ENCODE results near the gene LYPLA2. TPM values are rescaled to one million over a fixed set of nuclear protein-coding genes. Genes with fewer than 3 reads are reported as not detected.
"Not testable (repeated sequence)": the region's sequence is repeated elsewhere in the genome, so short reads cannot be mapped to it uniquely, and the experiment has no call there.

LYPLA2 gene
- total and polyA plus RNA-seq, 2 experiments from 2014 or later = 102 to 204 TPM

DNA sequence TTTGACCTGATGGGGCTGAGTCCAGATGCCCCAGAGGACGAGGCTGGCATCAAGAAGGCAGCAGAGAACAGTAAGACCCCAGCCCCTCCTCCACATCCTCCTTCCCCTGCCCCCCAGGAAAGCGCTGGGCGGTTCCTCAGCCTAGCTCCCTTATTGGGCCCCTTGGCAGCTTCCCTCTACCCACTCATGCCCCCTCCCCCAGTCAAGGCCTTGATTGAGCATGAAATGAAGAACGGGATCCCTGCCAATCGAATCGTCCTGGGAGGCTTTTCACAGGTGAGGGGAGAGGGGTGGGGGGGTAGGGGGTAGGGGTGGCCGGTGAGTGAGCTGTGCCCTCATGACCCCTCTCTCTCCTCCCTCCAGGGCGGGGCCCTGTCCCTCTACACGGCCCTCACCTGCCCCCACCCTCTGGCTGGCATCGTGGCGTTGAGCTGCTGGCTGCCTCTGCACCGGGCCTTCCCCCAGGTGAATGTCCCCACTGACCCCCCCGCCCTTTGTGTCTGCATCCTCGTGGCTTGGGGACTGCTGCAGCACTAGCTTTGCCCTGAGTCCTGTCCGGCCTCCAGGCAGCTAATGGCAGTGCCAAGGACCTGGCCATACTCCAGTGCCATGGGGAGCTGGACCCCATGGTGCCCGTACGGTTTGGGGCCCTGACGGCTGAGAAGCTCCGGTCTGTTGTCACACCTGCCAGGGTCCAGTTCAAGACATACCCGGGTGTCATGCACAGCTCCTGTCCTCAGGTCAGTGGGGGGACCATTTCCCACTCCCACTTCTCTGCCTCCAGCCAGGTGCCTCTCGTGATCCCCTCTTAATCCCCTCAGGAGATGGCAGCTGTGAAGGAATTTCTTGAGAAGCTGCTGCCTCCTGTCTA is 3.2 kb downstream of the LYPLA2 start:
- peaks cover 11% of the 10 kb centered on the region; the same call in 1 of the 2 replicates for H3F3A ChIP-seq (replicated peaks; ENCODE audit: low read depth)
- no peak overlapping the region for H3K4me3 ChIP-seq
- H3K27me3 ChIP-seq (ENCODE audit: insufficient read depth) = no peaks in the 10 kb centered on the region
- H3K4me1 ChIP-seq (ENCODE audit: insufficient read depth) = peaks cover 13% of the 10 kb centered on the region
- no peak for TF ChIP-seq EZH2 (IDR thresholded peaks at IDR 0.05; ENCODE audit: low read depth, unreplicated experiment)
- TF ChIP-seq, protein P1, sequence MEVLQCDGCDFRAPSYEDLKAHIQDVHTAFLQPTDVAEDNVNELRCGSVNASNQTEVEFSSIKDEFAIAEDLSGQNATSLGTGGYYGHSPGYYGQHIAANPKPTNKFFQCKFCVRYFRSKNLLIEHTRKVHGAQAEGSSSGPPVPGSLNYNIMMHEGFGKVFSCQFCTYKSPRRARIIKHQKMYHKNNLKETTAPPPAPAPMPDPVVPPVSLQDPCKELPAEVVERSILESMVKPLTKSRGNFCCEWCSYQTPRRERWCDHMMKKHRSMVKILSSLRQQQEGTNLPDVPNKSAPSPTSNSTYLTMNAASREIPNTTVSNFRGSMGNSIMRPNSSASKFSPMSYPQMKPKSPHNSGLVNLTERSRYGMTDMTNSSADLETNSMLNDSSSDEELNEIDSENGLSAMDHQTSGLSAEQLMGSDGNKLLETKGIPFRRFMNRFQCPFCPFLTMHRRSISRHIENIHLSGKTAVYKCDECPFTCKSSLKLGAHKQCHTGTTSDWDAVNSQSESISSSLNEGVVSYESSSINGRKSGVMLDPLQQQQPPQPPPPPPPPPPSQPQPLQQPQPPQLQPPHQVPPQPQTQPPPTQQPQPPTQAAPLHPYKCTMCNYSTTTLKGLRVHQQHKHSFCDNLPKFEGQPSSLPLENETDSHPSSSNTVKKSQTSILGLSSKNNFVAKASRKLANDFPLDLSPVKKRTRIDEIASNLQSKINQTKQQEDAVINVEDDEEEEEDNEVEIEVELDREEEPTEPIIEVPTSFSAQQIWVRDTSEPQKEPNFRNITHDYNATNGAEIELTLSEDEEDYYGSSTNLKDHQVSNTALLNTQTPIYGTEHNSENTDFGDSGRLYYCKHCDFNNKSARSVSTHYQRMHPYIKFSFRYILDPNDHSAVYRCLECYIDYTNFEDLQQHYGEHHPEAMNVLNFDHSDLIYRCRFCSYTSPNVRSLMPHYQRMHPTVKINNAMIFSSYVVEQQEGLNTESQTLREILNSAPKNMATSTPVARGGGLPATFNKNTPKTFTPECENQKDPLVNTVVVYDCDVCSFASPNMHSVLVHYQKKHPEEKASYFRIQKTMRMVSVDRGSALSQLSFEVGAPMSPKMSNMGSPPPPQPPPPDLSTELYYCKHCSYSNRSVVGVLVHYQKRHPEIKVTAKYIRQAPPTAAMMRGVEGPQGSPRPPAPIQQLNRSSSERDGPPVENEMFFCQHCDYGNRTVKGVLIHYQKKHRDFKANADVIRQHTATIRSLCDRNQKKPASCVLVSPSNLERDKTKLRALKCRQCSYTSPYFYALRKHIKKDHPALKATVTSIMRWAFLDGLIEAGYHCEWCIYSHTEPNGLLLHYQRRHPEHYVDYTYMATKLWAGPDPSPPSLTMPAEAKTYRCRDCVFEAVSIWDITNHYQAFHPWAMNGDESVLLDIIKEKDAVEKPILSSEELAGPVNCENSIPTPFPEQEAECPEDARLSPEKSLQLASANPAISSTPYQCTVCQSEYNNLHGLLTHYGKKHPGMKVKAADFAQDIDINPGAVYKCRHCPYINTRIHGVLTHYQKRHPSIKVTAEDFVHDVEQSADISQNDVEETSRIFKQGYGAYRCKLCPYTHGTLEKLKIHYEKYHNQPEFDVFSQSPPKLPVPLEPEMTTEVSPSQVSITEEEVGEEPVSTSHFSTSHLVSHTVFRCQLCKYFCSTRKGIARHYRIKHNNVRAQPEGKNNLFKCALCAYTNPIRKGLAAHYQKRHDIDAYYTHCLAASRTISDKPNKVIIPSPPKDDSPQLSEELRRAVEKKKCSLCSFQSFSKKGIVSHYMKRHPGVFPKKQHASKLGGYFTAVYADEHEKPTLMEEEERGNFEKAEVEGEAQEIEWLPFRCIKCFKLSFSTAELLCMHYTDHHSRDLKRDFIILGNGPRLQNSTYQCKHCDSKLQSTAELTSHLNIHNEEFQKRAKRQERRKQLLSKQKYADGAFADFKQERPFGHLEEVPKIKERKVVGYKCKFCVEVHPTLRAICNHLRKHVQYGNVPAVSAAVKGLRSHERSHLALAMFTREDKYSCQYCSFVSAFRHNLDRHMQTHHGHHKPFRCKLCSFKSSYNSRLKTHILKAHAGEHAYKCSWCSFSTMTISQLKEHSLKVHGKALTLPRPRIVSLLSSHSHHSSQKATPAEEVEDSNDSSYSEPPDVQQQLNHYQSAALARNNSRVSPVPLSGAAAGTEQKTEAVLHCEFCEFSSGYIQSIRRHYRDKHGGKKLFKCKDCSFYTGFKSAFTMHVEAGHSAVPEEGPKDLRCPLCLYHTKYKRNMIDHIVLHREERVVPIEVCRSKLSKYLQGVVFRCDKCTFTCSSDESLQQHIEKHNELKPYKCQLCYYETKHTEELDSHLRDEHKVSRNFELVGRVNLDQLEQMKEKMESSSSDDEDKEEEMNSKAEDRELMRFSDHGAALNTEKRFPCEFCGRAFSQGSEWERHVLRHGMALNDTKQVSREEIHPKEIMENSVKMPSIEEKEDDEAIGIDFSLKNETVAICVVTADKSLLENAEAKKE (CRISPR knock-in tag; IDR thresholded peaks at IDR 0.05) = no peak
- Mint-ChIP-seq H3K27me3 (ENCODE audit: insufficient read depth, low read depth, poor library complexity) (peaks cover 16% of the 10 kb centered on the region), H3K27ac (no peak overlapping the region), H3K36me3 (ENCODE audit: low read depth) (peaks cover 40% of the 10 kb centered on the region), H3K4me3 (no peak overlapping the region), H3K4me1 (peaks cover 21% of the 10 kb centered on the region), H3K9me3 (no peaks in the 10 kb centered on the region)
- DNase-seq (ENCODE audit: low spot score) (no peak), ATAC-seq (no peak)
- H3K27ac ChIP-seq (ENCODE audit: low read depth) = no peak overlapping the region
- H3K36me3 ChIP-seq (ENCODE audit: insufficient read depth) = peaks cover 8% of the 10 kb centered on the region; the same call in 1 of the 2 replicates
- H3K79me2 ChIP-seq (replicated peaks; ENCODE audit: insufficient read depth) = peaks cover 14% of the 10 kb centered on the region
- no peaks in the 10 kb centered on the region for H3K9me2 ChIP-seq (ENCODE audit: insufficient read depth)
- 0 out of 2 replicates have a peak, but pooled peaks cover 7% of the 10 kb centered on the region for H4K20me1 ChIP-seq (replicated peaks; ENCODE audit: insufficient read depth)
- H2AFZ ChIP-seq = no peak overlapping the region
- H3K4me2 ChIP-seq = no peak overlapping the region

DNA sequence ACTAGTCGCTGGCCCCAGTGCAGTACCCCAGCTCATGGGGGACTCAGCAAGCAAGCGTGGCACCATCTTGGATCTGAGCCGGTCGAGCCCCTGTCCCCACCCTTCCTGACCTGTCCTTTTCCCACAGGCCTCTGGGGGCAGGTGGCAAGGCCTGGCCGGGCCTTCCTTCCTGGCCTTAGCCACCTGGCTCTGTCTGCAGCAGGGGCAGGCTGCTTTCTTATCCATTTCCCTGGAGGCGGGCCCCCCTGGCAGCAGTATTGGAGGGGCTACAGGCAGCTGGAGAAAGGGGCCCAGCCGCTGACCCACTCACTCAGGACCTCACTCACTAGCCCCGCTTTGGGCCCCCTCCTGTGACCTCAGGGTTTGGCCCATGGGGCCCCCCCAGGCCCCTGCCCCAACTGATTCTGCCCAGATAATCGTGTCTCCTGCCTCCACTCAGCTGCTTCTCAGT is 3.8 kb downstream of the LYPLA2 start:
- not testable (repeated sequence) for H3K27ac Mint-ChIP-seq; H3K4me3 ChIP-seq; H4K20me1 ChIP-seq (replicated peaks; ENCODE audit: insufficient read depth); H3K27me3 ChIP-seq (ENCODE audit: insufficient read depth); H3K27ac ChIP-seq (ENCODE audit: low read depth); H3K4me3 Mint-ChIP-seq; DNase-seq (ENCODE audit: low spot score); H2AFZ ChIP-seq; ATAC-seq; H3K4me2 ChIP-seq; H3K9me3 Mint-ChIP-seq; H3K36me3 ChIP-seq (ENCODE audit: insufficient read depth); H3K9me2 ChIP-seq (ENCODE audit: insufficient read depth)
- Mint-ChIP-seq H3K36me3 (ENCODE audit: low read depth) (peaks cover 40% of the 10 kb centered on the region), H3K27me3 (ENCODE audit: insufficient read depth, low read depth, poor library complexity) (peaks cover 17% of the 10 kb centered on the region), H3K4me1 (peaks cover 25% of the 10 kb centered on the region)
- peaks cover 11% of the 10 kb centered on the region; the same call in 1 of the 2 replicates for H3F3A ChIP-seq (replicated peaks; ENCODE audit: low read depth)
- H3K79me2 ChIP-seq (replicated peaks; ENCODE audit: insufficient read depth) = peaks cover 14% of the 10 kb centered on the region
- peaks cover 19% of the 10 kb centered on the region for H3K4me1 ChIP-seq (ENCODE audit: insufficient read depth)
